OCI-LY7 (cell line): ENCODE results near the gene STIM1. TPM values are rescaled to one million over a fixed set of nuclear protein-coding genes. Genes with fewer than 3 reads are reported as not detected.
A peak's percentile ranks its signal among the peaks of the same experiment; 100 is the strongest.

ENCODE experiments used
- BruUV-seq: library from RNA; stranded (reverse); fragments of 400-500 nt; replicated peaks from 2 replicates; lab custom pipeline; 2021; lab: Mats Ljungman, UMichigan
- CTCF ChIA-PET: fragments of 300-600 bp; sonication (Branson Sonifier 250); formaldehyde crosslinking; loops from one replicate; lab custom pipeline; 2022; ENCODE audit warnings: antibody characterized with exemption; ENCODE audit not compliant: unreplicated experiment; lab: Charles Lee
- POLR2A ChIA-PET: fragments of 300-600 bp; sonication (Branson Sonifier 250); formaldehyde crosslinking; loops from one replicate; lab custom pipeline; 2022; ENCODE audit warnings: antibody characterized with exemption; lab: Charles Lee
- DNase-seq: peaks from one replicate; pipeline ENCODE4 v3.0.0-alpha.2; 2015; ENCODE audit warnings: low spot score
- H2AFZ ChIP-seq: fragments of 200-600 bp; sonication (generic), shearing (Covaris generic); 2 replicates; pipeline ENCODE4 v1.6.1; 2014; ENCODE audit warnings: mild to moderate bottlenecking, antibody characterized with exemption, low read length, moderate library complexity
- H3K27ac ChIP-seq: fragments of 200-600 bp; sonication (generic); 2 replicates; pipeline ENCODE4 v1.5.1; 2014; ENCODE audit warnings: mixed run types, low read depth, mild to moderate bottlenecking, moderate library complexity, low read length, inconsistent platforms; ENCODE audit not compliant: poor library complexity, severe bottlenecking
- H3K36me3 ChIP-seq: fragments of 200-600 bp; sonication (generic); 2 replicates; pipeline ENCODE4 v1.6.1; 2014; ENCODE audit warnings: mild to moderate bottlenecking, antibody characterized with exemption, low read length, moderate library complexity, mixed read lengths; ENCODE audit not compliant: insufficient read depth
- H3K4me1 ChIP-seq: fragments of 200-600 bp; sonication (generic); 2 replicates; pipeline ENCODE4 v1.5.1; 2014; ENCODE audit warnings: mild to moderate bottlenecking, low read length; ENCODE audit not compliant: insufficient read depth, poor library complexity, severe bottlenecking
- H3K4me2 ChIP-seq: fragments of 200-600 bp; sonication (generic); 2 replicates; pipeline ENCODE4 v1.6.1; 2014; ENCODE audit warnings: mild to moderate bottlenecking, low read length
- H3K4me3 ChIP-seq: fragments of 200-600 bp; sonication (generic); 2 replicates; pipeline ENCODE4 v1.5.1; 2014; ENCODE audit warnings: mild to moderate bottlenecking, low read depth, low read length; ENCODE audit not compliant: poor library complexity, severe bottlenecking
- H3K79me2 ChIP-seq: fragments of 200-600 bp; sonication (generic); 2 replicates; pipeline ENCODE4 v1.6.1; 2016; ENCODE audit warnings: low read depth, mild to moderate bottlenecking, low read length, moderate library complexity, mixed read lengths; ENCODE audit not compliant: insufficient read depth
- H3K9me2 ChIP-seq: fragments of 200-600 bp; sonication (generic); 2 replicates; pipeline ENCODE4 v1.6.1; 2016; ENCODE audit warnings: mild to moderate bottlenecking, low read length, mixed read lengths; ENCODE audit not compliant: insufficient read depth
- H3K9me3 ChIP-seq: fragments of 200-600 bp; sonication (generic); 2 replicates; pipeline ENCODE4 v1.6.1; 2014; ENCODE audit warnings: mild to moderate bottlenecking, mixed run types, low read length, mixed read lengths
- H4K20me1 ChIP-seq: fragments of 200-600 bp; sonication (generic); 2 replicates; pipeline ENCODE4 v1.6.1; 2014; ENCODE audit warnings: mild to moderate bottlenecking, antibody characterized with exemption, low read length, moderate library complexity, mixed read lengths; ENCODE audit not compliant: insufficient read depth
- CTCF ChIP-seq: fragments of 200-600 bp; sonication (generic); conservative IDR thresholded peaks from 2 replicates; pipeline ENCODE4 v1.5.1; 2014; ENCODE audit warnings: mild to moderate bottlenecking, antibody characterized with exemption, low read length, moderate library complexity, mixed read lengths
- EZH2phosphoT487 ChIP-seq: fragments of 200-600 bp; sonication (generic); IDR thresholded peaks from 2 replicates; pipeline ENCODE4 v1.6.1; 2018; ENCODE audit warnings: low read depth, borderline replicate concordance, mild to moderate bottlenecking, mixed run types, antibody characterized with exemption, low read length, moderate library complexity, mixed read lengths
- intact Hi-C: fragments of 100-400 bp; cut with micrococcal nuclease; formaldehyde crosslinking; loops from one replicate; pipeline ENCODE4 v1.10.0; 2022; ENCODE audit not compliant: unreplicated experiment
- total RNA-seq, 2 experiments: library from RNA; depleted of rRNA in 1 of 2; stranded (reverse); fragments of >200 nt in 1 of 2; shearing (Covaris generic) in 1 of 2; gene quantifications; 2 replicates each; pipeline ENCODE4 v1.2.3, GENCODE V29; 2014 to 2022

STIM1 gene
- total RNA-seq, 2 experiments from 2014 or later, result 21.0 to 49.1 TPM

DNA sequence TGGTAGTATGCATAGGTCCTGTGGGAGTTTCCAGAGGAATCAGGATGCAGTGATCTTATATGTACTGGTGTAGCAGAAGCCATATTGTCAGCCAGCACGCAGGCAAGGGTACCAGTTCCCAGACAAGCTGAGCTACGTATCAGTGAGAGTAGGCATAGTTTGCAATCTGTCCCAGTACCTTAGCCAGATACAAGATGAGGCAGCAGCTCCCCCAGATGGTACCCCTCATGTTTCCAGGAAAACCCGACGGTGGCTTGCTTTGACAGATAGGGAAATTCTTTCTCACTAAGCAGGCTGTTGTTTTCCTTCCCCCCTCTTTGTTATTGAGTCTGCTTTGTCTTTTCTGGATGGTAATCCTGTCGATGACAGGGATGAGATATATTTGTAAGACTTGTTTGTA is 129.4 kb downstream of the STIM1 start:
- TF ChIP-seq CTCF, result peak; percentile 61
- no peak for TF ChIP-seq EZH2phosphoT487
- peak; percentile 50 for DNase-seq
- H2AFZ ChIP-seq, result no peak overlapping the region
- BruUV-seq, result no TSS peak
- no peaks in the 10 kb centered on the region for H4K20me1 ChIP-seq
- POLR2A ChIA-PET, result interaction anchor here (0.8 kb wide), 1 partner anchor 38 kb away, joined by 5 read pairs; no protein-coding TSS in a partner anchor
- CTCF ChIA-PET, result interaction anchor here (0.6 kb wide), 1 partner anchor 135 kb away, joined by 3 read pairs; no protein-coding TSS in a partner anchor
- no peaks in the 10 kb centered on the region for H3K36me3 ChIP-seq
- peaks cover under 1% of the 10 kb centered on the region; the same call in 1 of the 2 replicates for H3K9me3 ChIP-seq
- peaks cover 13% of the 10 kb centered on the region for H3K4me1 ChIP-seq
- H3K4me2 ChIP-seq, result no peak overlapping the region
- H3K79me2 ChIP-seq, result no peaks in the 10 kb centered on the region
- H3K9me2 ChIP-seq, result 0 out of 2 replicates have a peak, but pooled peaks cover 1% of the 10 kb centered on the region
- intact Hi-C loops, result loop anchor here (10.0 kb wide), 1 partner anchor 130 kb away; the partner anchor contains the start of gene STIM1
- no peak overlapping the region for H3K27ac ChIP-seq
- H3K4me3 ChIP-seq, result no peak overlapping the region

DNA sequence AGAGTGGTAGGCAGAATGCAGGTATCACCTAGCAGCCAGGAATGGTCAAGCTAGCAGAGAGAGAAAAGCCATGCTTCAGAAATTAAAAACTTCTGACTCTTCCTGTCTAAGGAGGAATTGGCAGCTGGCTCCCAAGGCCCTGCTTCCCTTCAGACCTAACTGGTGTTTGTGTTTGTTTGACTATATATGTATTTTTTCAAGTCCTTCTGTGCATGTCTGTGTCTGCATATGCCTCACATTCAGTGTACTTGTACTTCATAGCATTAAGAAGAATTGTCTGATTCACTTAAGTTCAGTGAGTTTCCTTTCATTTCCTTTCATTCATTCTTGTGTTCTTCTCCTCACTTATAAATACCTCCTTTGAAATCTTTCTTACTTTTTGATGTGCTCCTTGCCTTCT is 130.2 kb downstream of the STIM1 start:
- TF ChIP-seq CTCF (no peak), EZH2phosphoT487 (no peak)
- H2AFZ ChIP-seq, result no peak overlapping the region
- BruUV-seq, result no TSS peak
- no peaks in the 10 kb centered on the region for H3K36me3 ChIP-seq
- H3K4me1 ChIP-seq, result peaks cover 13% of the 10 kb centered on the region
- ChIA-PET POLR2A (no interaction called here), CTCF (no interaction called here)
- no peak for DNase-seq
- no peak overlapping the region for H3K27ac ChIP-seq
- H3K9me2 ChIP-seq, result 0 out of 2 replicates have a peak, but pooled peaks cover 4% of the 10 kb centered on the region
- intact Hi-C loops, result loop anchor here (10.0 kb wide), 1 partner anchor 131 kb away; the partner anchor contains the start of gene STIM1
- H3K79me2 ChIP-seq, result no peaks in the 10 kb centered on the region
- H3K4me2 ChIP-seq, result no peak overlapping the region
- no peaks in the 10 kb centered on the region for H4K20me1 ChIP-seq
- H3K4me3 ChIP-seq, result no peak overlapping the region
- peaks cover 6% of the 10 kb centered on the region; the same call in 1 of the 2 replicates for H3K9me3 ChIP-seq

- Histone ChIP-seq H2AFZ (no peak overlapping the region), H4K20me1 (no peaks in the 10 kb centered on the region), H3K27ac (no peak overlapping the region), H3K4me3 (no peak overlapping the region), H3K4me1 (peaks cover 13% of the 10 kb centered on the region), H3K4me2 (no peak overlapping the region), H3K79me2 (no peaks in the 10 kb centered on the region), H3K9me3 (peaks cover 6% of the 10 kb centered on the region; the same call in 1 of the 2 replicates), H3K9me2 (0 out of 2 replicates have a peak, but pooled peaks cover 4% of the 10 kb centered on the region), H3K36me3 (no peaks in the 10 kb centered on the region)
- no TSS peak for BruUV-seq
- ChIA-PET CTCF (no interaction called here), POLR2A (no interaction called here)
- intact Hi-C loops, result loop anchor here (10.0 kb wide), 1 partner anchor 132 kb away; the partner anchor contains the start of gene STIM1
- TF ChIP-seq CTCF (no peak), EZH2phosphoT487 (no peak)
- no peak for DNase-seq
Measured at GRCh38 chr11:3986301-3986700, 130.8 kb downstream of the STIM1 start.
